Mucosa of rectum (tissue), 2 donors: ENCODE results near the gene JPH3.
"Not testable (repeated sequence)": the region's sequence is repeated elsewhere in the genome, so short reads cannot be mapped to it uniquely, and the experiment has no call there.

Experiments
- H3K27ac ChIP-seq, 2 donors: one replicate each; pipeline ENCODE4 v1.7.0; 2013; ENCODE audit warnings: inconsistent platforms in 2 of 2, low read depth in 2 of 2, low read length in 2 of 2
- H3K27me3 ChIP-seq, 2 donors: one replicate each; pipeline ENCODE4 v1.7.0; 2013; ENCODE audit warnings: low read length in 2 of 2; ENCODE audit not compliant: control insufficient read depth in 2 of 2, insufficient read depth in 2 of 2
- H3K36me3 ChIP-seq, 2 donors: one replicate each; pipeline ENCODE4 v1.7.0; 2013; ENCODE audit warnings: low read length in 2 of 2; ENCODE audit not compliant: control insufficient read depth in 2 of 2, insufficient read depth in 2 of 2
- H3K4me1 ChIP-seq, 2 donors: one replicate each; pipeline ENCODE4 v1.7.0; 2013; ENCODE audit warnings: low read length in 2 of 2, mild to moderate bottlenecking in 1 of 2; ENCODE audit not compliant: control insufficient read depth in 2 of 2, insufficient read depth in 2 of 2
- H3K4me3 ChIP-seq, 2 donors: one replicate each; pipeline ENCODE4 v1.7.0; 2013; ENCODE audit warnings: low read length in 2 of 2
- H3K9ac ChIP-seq, 2 donors: one replicate each; pipeline ENCODE4 v1.7.0; 2013; ENCODE audit warnings: low read length in 2 of 2, low read depth in 1 of 2, mild to moderate bottlenecking in 1 of 2
- H3K9me3 ChIP-seq, 2 donors: one replicate each; pipeline ENCODE4 v1.7.0; 2013; ENCODE audit warnings: low read length in 2 of 2; ENCODE audit not compliant: control insufficient read depth in 2 of 2
- donor health status: healthy.
- donor health status: Normal muscosa, but diverticular disease.

Gene JPH3

GRCh38 chr16:87715658-87716057, 113.3 kb downstream of the JPH3 start:
- no peak overlapping the region for H3K9ac ChIP-seq

DNA sequence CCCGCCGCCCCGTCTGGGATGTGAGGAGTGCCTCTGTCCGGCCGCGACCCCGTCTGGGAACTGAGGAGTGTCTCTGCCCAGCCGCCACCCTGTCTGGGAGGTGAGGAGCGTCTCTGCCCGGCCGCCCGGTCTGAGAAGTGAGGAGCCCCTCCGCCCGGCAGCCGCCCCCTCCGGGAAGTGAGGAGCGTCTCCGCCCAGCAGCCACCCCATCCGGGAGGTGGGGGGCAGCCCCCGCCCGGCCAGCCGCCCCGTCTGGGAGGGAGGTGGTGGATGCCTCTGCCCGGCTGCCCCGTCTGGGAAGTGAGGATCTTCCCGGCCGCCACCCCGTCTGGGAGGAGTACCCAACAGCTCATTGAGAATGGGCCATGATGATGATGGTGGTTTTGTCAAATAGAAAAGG, 116.5 kb downstream of the JPH3 start:
- H3K9ac ChIP-seq, H3K4me3 ChIP-seq, H3K27ac ChIP-seq, H3K9me3 ChIP-seq, H3K4me1 ChIP-seq, H3K27me3 ChIP-seq: not testable (repeated sequence)
- peaks cover 37 to 50% of the 10 kb centered on the region in 2 donors for H3K36me3 ChIP-seq

More at GRCh38 chr16:87715658-87716057, 113.3 kb downstream of the JPH3 start:
- Histone ChIP-seq H3K27ac (no peak overlapping the region), H3K9me3 (no peaks in the 10 kb centered on the region), H3K27me3 (no peaks in the 10 kb centered on the region), H3K36me3 (peaks cover 27 to 29% of the 10 kb centered on the region in 2 donors), H3K4me3 (no peak overlapping the region), H3K4me1 (peaks cover 0 to 4% of the 10 kb centered on the region in 2 donors)

- Histone ChIP-seq H3K9ac (no peak overlapping the region), H3K4me3 (no peak overlapping the region), H3K9me3 (no peaks in the 10 kb centered on the region), H3K4me1 (no peaks in the 10 kb centered on the region), H3K27me3 (no peaks in the 10 kb centered on the region), H3K27ac (no peak overlapping the region), H3K36me3 (peaks cover 29 to 39% of the 10 kb centered on the region in 2 donors)
These were observed 118.1 kb downstream of the JPH3 start for GRCh38 chr16:87720446-87720845.

DNA sequence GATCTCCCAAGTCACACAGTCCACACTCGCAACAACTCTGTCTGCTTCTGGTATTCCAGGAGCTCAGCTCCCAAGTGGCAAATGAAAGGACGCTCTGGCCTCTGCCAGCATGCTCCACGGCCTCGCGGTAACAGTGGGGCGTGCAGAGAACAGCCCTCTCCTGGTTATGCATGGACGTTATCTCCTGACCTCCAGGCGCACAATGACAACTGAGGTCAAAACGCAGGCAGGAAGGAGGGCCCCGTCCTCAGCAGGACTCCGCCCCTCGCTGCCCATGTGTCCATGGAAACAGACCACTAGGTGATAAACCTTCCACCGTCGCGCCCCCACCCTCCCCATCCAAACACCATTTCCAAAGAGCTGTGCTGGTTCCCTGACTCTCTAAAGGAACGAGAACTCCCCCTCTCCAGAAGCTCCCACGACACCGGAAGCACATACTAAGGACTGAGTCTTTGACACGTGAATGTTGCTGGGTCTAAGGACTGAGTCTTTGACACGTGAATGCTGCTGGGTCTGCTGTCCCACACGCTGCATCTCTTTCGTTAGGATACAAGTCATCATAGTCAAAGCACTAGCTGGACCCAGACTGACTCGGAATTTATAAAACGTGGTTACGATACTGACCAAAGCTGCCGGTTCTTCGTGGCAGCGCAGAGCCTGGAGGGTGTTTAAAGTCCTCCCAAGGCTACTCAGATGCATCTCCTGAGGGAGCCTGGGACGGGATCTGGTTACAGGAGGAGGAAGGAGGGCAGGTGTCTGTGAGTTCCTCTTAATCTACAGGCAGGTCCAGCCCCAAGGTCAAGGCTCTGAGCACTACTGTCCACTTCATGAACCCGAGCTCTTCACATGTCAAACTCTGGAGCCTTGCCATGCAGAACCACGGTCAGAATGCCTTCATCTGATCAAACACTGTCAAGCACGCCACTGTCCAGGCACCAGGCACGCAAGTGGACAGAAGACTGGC, 119.6 kb downstream of the JPH3 start:
- Histone ChIP-seq H3K9ac (no peak overlapping the region), H3K9me3 (no peaks in the 10 kb centered on the region), H3K36me3 (peaks cover 26 to 31% of the 10 kb centered on the region in 2 donors), H3K4me1 (no peaks in the 10 kb centered on the region), H3K27me3 (no peaks in the 10 kb centered on the region), H3K4me3 (no peak overlapping the region), H3K27ac (no peak overlapping the region)

DNA sequence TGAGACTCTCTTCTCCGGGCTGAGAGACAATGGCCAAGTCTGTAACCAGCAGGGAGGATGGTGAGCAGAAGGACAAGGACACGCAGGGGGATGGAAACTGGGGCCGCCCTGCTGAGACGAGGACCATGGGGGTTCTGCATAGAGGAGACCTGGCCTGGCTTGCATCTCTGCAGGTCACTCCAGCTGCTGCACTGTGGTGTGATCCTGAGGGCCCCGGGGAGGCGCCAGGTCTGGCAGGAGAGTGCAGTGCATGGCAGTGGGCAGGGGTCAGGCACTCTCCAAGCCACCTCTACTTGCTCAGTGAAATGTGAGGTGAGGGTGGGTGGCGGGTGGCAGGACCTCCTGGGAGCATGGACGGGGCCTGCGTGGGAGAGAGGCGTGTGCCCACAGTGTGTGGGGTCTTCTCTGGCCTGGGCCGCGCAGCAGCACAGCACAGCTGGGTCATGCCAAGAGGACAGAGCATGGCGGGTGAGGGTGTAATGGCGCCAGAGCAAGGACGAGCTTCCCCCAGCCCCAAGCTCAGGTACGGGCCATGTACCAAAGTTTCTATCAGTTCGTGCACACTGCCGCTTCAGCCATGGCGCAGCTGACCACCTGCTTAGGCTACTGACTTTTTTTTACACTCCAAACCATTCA, 120.4 kb downstream of the JPH3 start:
- Histone ChIP-seq H3K4me1 (no peaks in the 10 kb centered on the region), H3K27ac (no peak overlapping the region), H3K9me3 (no peaks in the 10 kb centered on the region), H3K36me3 (peaks cover 28 to 33% of the 10 kb centered on the region in 2 donors), H3K4me3 (no peak overlapping the region), H3K27me3 (no peaks in the 10 kb centered on the region), H3K9ac (no peak overlapping the region)

GRCh38 chr16:87723226-87723623, 120.9 kb downstream of the JPH3 start:
- H3K9me3 ChIP-seq, result no peaks in the 10 kb centered on the region
- no peaks in the 10 kb centered on the region for H3K27me3 ChIP-seq
- H3K27ac ChIP-seq, result no peak overlapping the region
- H3K36me3 ChIP-seq, result peaks cover 28 to 34% of the 10 kb centered on the region in 2 donors
- H3K4me3 ChIP-seq, result no peak overlapping the region
- no peak overlapping the region for H3K9ac ChIP-seq
- H3K4me1 ChIP-seq, result no peaks in the 10 kb centered on the region

DNA sequence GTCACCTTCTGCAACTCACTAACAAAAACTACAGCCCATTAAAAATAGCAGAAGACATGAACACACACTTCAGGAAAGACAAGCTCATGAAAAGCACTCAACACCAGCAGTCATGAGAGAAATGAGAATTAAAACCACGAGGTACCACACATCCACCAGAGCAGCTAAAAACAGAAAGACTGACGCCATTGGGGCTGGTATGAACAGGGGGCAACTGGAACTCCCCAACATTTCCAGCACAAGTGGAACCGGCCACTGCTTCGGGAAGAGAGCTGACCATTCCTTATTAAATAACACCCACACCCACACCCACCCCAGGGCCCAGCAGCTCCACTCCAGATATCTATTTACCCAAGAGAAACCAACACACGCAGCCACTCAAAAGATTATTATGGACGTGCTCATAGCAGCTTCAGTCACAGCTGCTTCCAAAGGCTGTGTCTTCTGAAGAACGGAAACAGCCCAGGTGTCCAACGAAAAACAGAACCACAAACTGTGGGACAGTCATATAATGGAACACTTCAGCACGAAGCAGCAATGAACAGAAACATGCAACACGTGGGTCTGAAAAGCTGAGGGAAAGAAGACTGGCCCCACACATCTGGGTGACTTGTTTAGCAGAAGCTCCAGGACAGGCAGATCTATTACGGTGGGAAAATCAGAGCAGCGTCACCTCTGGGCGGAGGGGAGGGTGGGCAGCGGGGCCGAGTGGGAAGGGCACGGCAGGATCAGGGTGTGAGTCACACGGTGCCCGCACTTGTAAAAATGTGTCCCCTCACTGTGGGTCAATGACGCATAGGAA, 122.4 kb downstream of the JPH3 start:
- H3K36me3 ChIP-seq, result peaks cover 34 to 42% of the 10 kb centered on the region in 2 donors
- no peaks in the 10 kb centered on the region for H3K9me3 ChIP-seq
- H3K9ac ChIP-seq, result no peak overlapping the region
- H3K4me3 ChIP-seq, result no peak overlapping the region
- H3K4me1 ChIP-seq, result no peaks in the 10 kb centered on the region
- H3K27ac ChIP-seq, result no peak overlapping the region
- no peaks in the 10 kb centered on the region for H3K27me3 ChIP-seq

GRCh38 chr16:87725596-87726235, 123.4 kb downstream of the JPH3 start:
- H3K27ac ChIP-seq, result no peak overlapping the region
- H3K27me3 ChIP-seq, result no peaks in the 10 kb centered on the region
- H3K4me1 ChIP-seq, result no peaks in the 10 kb centered on the region
- H3K9me3 ChIP-seq, result no peaks in the 10 kb centered on the region
- no peak overlapping the region for H3K4me3 ChIP-seq
- H3K9ac ChIP-seq, result no peak overlapping the region
- peaks cover 36 to 44% of the 10 kb centered on the region in 2 donors for H3K36me3 ChIP-seq

DNA sequence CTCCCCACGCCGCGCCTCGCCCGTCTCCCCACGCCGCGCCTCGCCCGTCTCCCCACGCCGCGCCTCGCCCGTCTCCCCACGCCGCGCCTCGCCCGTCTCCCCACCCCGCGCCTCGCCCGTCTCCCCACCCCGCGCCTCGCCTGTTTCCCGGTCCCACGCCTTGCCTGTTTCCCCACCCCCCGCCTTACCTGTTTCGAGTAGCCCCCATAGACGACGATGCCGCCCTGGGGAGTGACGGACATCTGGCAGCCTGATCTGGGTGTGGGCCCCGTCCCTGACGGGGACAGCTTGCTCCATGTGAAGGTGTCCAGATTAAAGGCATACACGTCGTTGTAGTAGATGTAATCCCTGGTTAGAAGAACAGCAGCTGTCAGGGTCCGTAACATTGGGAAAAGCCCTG, 124.3 kb downstream of the JPH3 start:
- peaks cover 33 to 44% of the 10 kb centered on the region in 2 donors for H3K36me3 ChIP-seq
- not testable (repeated sequence) for H3K9ac ChIP-seq, H3K27me3 ChIP-seq, H3K4me3 ChIP-seq, H3K9me3 ChIP-seq, H3K4me1 ChIP-seq, H3K27ac ChIP-seq
